ENCODE data around the gene PCED1A. TPM values are rescaled to one million over a fixed set of nuclear protein-coding genes. Genes with fewer than 3 reads are reported as not detected.
A peak's percentile ranks its signal among the peaks of the same experiment; 100 is the strongest.

PCED1A gene
- total RNA-seq, 3 donors from 2014 or later = 23.4 to 38.0 (median 36.6) TPM

DNA sequence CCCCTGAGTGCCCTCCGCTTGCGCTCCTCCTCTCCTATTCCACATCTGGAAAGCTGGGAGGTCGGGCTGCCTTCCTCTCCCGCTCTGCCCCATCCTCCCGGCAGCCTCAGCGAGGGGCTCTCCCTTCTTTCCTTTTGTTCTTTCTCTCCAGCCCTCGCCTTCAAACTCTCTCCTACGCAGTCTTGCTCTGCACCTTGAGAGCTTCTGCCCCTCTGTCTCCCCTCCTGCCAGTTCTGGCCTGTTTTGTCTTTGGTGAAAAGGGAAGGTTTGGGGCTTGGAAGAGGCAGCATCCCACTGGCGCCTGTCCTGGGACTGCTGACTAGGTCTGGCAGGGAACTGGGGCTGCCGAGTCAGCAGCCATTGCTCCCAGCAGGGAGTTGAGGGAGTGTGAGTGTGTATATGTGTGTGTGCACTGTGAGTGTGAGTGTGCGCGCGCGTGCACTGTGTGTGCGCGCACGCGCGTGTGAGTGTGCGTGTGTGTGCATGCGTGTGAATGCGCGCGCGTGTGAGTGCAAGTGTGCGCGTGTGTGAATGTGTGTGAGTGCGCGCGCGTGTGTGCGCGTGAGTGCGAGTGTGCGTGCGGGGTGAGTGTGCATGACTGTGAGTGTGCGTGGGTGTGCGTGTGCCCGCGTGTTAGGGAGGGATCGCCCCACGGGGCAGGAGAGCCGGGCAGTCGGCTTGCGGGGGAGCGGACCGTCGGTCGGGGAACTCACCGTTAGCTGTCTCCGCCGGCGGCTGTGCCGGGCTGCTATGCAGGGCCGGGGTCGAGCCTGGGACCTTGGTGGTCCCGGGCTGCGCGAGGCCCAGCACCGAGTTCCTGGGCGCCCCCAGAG, 40.6 kb downstream of the PCED1A start:
- H3K4me1 ChIP-seq = no peaks in the 10 kb centered on the region
- H3K9me3 ChIP-seq = no peaks in the 10 kb centered on the region
- TF ChIP-seq POLR2A (IDR thresholded peaks at IDR 0.05) (no peak), POLR2AphosphoS5 (IDR thresholded peaks at IDR 0.05) (no peak)
- TF ChIP-seq, protein P1, sequence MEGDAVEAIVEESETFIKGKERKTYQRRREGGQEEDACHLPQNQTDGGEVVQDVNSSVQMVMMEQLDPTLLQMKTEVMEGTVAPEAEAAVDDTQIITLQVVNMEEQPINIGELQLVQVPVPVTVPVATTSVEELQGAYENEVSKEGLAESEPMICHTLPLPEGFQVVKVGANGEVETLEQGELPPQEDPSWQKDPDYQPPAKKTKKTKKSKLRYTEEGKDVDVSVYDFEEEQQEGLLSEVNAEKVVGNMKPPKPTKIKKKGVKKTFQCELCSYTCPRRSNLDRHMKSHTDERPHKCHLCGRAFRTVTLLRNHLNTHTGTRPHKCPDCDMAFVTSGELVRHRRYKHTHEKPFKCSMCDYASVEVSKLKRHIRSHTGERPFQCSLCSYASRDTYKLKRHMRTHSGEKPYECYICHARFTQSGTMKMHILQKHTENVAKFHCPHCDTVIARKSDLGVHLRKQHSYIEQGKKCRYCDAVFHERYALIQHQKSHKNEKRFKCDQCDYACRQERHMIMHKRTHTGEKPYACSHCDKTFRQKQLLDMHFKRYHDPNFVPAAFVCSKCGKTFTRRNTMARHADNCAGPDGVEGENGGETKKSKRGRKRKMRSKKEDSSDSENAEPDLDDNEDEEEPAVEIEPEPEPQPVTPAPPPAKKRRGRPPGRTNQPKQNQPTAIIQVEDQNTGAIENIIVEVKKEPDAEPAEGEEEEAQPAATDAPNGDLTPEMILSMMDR (IDR thresholded peaks at IDR 0.05) = no peak
- intact Hi-C loops (cut with DNase I; ENCODE audit: low total_unique reads) = no loop called here
- H3K4me3 ChIP-seq = peak overlapping the region; percentile 40 to 70 (median 48)
- peaks cover 0 to 10% of the 10 kb centered on the region in 2 donors for H3K27me3 ChIP-seq
- peak overlapping the region in 1 of 2 donors; percentile 27 for H3K27ac ChIP-seq
- DNase-seq (ENCODE audit: low spot score in 2 of 2) = no peak
- no peaks in the 10 kb centered on the region for H3K36me3 ChIP-seq

DNA sequence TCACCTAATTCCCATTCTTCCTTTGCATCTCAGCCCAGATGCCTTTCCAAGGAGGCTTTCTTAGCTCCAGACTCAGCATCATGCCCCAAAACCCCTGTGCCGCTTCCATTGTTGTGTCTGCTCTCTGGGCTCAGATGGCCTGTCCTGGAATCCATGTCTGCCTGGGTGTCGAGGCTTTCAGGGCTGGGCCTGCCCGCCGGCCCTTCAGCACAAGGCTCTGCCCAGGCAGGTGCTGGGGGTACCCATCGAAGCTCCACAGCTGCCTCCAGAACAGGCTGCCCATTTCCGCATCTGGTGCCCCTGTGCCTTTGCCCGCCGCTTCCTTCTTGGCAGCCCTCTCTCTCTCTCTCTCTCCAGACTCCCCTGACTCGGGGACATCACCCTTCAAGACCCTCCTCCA, 41.2 kb downstream of the PCED1A start:
- no peak for DNase-seq (ENCODE audit: low spot score in 2 of 2)
- no peak for TF ChIP-seq POLR2AphosphoS5 (IDR thresholded peaks at IDR 0.05)
- no peak for TF ChIP-seq POLR2A (IDR thresholded peaks at IDR 0.05)
- TF ChIP-seq, protein P1 (IDR thresholded peaks at IDR 0.05) = no peak
- intact Hi-C loops (cut with DNase I; ENCODE audit: low total_unique reads) = no loop called here
- no peaks in the 10 kb centered on the region for H3K9me3 ChIP-seq
- peaks cover 0 to 5% of the 10 kb centered on the region in 2 donors for H3K27me3 ChIP-seq
- no peaks in the 10 kb centered on the region for H3K36me3 ChIP-seq
- H3K4me1 ChIP-seq = no peaks in the 10 kb centered on the region
- peak overlapping the region; percentile 40 to 70 (median 48) for H3K4me3 ChIP-seq
- H3K27ac ChIP-seq = peak overlapping the region in 1 of 2 donors; percentile 27

DNA sequence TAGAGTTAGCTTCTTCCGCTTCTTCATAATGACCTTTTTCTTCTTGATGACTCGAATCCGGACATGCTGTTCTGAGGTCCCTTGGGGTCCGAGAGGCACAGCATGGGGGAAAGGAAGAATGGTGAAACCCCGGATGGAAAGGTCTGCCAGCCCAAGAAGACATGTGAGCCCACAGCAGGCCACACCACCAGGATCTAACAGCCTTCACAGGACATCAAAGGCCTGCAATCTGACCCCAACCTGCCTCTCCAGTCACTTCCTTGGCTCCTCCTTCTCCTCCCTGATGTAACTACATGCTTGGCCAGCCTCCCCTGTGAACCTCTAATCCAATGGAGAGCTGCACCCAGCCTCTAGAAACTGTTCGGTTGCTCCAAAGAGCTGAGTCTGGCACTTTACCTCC, 41.6 kb downstream of the PCED1A start:
- no peaks in the 10 kb centered on the region for H3K4me1 ChIP-seq
- intact Hi-C loops (cut with DNase I; ENCODE audit: low total_unique reads) = no loop called here
- no peaks in the 10 kb centered on the region for H3K9me3 ChIP-seq
- H3K36me3 ChIP-seq = no peaks in the 10 kb centered on the region
- peak overlapping the region in 1 of 2 donors; percentile 27 for H3K27ac ChIP-seq
- no peak overlapping the region for H3K4me3 ChIP-seq
- TF ChIP-seq POLR2A (IDR thresholded peaks at IDR 0.05) = no peak
- no peak for TF ChIP-seq POLR2AphosphoS5 (IDR thresholded peaks at IDR 0.05)
- TF ChIP-seq, protein P1 (IDR thresholded peaks at IDR 0.05) = no peak
- no peak for DNase-seq (ENCODE audit: low spot score in 2 of 2)
- peaks cover 0 to 5% of the 10 kb centered on the region in 2 donors for H3K27me3 ChIP-seq

DNA sequence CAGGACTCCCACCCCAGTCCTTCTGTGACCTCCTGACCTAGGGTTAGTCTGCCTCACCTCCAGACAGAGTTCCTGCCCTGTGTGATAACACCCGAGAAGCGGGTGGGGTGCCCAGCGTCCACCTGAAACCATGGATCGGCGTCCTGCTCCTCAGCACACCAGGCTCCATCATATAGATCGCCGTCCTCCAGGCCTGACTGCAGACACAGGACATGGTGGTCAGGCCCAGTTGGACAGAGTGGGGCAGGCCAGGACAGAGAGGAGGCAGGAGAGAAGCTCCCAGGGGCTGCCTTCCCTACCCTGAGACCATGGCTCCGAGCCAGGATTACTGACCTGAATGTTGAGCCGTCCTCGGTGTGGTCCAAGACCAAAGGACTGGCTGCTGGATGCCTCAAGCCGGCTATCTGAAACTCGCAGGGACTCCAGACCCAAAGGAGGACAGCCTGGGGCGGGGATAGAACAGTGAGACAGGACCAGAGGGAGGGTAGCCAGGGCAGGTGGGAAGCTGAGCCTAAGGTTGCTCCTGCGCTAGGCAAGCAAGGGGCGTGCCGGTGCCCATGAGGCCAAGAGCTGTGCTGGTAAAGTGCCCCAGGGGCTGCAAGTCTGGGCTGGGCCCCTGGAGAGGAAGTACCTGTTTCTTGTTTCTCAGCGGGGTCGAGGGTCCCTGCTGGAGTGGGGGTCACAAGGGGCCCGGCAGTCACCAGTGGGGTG, 42.2 kb downstream of the PCED1A start:
- peaks cover 0 to 5% of the 10 kb centered on the region in 2 donors for H3K27me3 ChIP-seq
- no peaks in the 10 kb centered on the region for H3K36me3 ChIP-seq
- no peaks in the 10 kb centered on the region for H3K4me1 ChIP-seq
- intact Hi-C loops (cut with DNase I; ENCODE audit: low total_unique reads) = no loop called here
- H3K9me3 ChIP-seq = no peaks in the 10 kb centered on the region
- H3K4me3 ChIP-seq = no peak overlapping the region
- H3K27ac ChIP-seq = no peak overlapping the region
- no peak for DNase-seq (ENCODE audit: low spot score in 2 of 2)
- TF ChIP-seq POLR2AphosphoS5 (IDR thresholded peaks at IDR 0.05) = no peak
- no peak for TF ChIP-seq POLR2A (IDR thresholded peaks at IDR 0.05)
- TF ChIP-seq, protein P1 (IDR thresholded peaks at IDR 0.05) = no peak

Measured in breast epithelium (tissue), 4 donors.